Mesothelial cell of epicardium (in vitro differentiated cells): ENCODE results near the gene ABHD4. TPM values are rescaled to one million over a fixed set of nuclear protein-coding genes. Genes with fewer than 3 reads are reported as not detected.
"Not testable (repeated sequence)": the region's sequence is repeated elsewhere in the genome, so short reads cannot be mapped to it uniquely, and the experiment has no call there.

Experiments used
- DNase-seq, 2 experiments: peaks; one replicate each; pipeline ENCODE4 v3.0.0; 2021; ENCODE audit warnings: low spot score in 2 of 2; ENCODE audit not compliant: unreplicated experiment in 2 of 2
- H3K27ac Mint-ChIP-seq: 2 replicates; pipeline ENCODE4 v1.8.0; 2021; ENCODE audit warnings: mixed read lengths
- H3K27me3 Mint-ChIP-seq: 2 replicates; pipeline ENCODE4 v1.8.0; 2021; ENCODE audit warnings: low read depth, mixed read lengths
- H3K36me3 Mint-ChIP-seq: 2 replicates; pipeline ENCODE4 v1.8.0; 2021; ENCODE audit warnings: mixed read lengths
- H3K4me1 Mint-ChIP-seq: 2 replicates; pipeline ENCODE4 v1.8.0; 2021; ENCODE audit warnings: mixed read lengths
- H3K4me3 Mint-ChIP-seq: 2 replicates; pipeline ENCODE4 v1.8.0; 2021; ENCODE audit warnings: mild to moderate bottlenecking, moderate library complexity, mixed read lengths
- H3K9me3 Mint-ChIP-seq: 2 replicates; pipeline ENCODE4 v1.8.0; 2021; ENCODE audit warnings: mixed read lengths
- total RNA-seq: library from RNA; stranded (reverse); gene quantifications from 3 replicates; pipeline ENCODE4 v1.2.1, GENCODE V29; 2021
- TF ChIP-seq, protein P1 (sequence below): fragments of 200-600 bp; sonication (generic); IDR thresholded peaks from one replicate; pipeline ENCODE4 v1.5.0; 2021; ENCODE audit warnings: antibody characterized with exemption; ENCODE audit not compliant: unreplicated experiment

The ABHD4 gene
- total RNA-seq, 1 donor from 2014 or later: 28.2 TPM

GRCh38 chr14:22627506-22628263 lies 29.6 kb downstream of the ABHD4 start:
- Mint-ChIP-seq H3K4me3 (no peak overlapping the region), H3K36me3 (no peaks in the 10 kb centered on the region), H3K9me3 (peaks cover 15% of the 10 kb centered on the region), H3K27me3 (no peaks in the 10 kb centered on the region), H3K4me1 (peaks cover 11% of the 10 kb centered on the region), H3K27ac (no peak overlapping the region)
- no peak for DNase-seq
- TF ChIP-seq, protein P1, sequence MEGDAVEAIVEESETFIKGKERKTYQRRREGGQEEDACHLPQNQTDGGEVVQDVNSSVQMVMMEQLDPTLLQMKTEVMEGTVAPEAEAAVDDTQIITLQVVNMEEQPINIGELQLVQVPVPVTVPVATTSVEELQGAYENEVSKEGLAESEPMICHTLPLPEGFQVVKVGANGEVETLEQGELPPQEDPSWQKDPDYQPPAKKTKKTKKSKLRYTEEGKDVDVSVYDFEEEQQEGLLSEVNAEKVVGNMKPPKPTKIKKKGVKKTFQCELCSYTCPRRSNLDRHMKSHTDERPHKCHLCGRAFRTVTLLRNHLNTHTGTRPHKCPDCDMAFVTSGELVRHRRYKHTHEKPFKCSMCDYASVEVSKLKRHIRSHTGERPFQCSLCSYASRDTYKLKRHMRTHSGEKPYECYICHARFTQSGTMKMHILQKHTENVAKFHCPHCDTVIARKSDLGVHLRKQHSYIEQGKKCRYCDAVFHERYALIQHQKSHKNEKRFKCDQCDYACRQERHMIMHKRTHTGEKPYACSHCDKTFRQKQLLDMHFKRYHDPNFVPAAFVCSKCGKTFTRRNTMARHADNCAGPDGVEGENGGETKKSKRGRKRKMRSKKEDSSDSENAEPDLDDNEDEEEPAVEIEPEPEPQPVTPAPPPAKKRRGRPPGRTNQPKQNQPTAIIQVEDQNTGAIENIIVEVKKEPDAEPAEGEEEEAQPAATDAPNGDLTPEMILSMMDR: no peak

DNA sequence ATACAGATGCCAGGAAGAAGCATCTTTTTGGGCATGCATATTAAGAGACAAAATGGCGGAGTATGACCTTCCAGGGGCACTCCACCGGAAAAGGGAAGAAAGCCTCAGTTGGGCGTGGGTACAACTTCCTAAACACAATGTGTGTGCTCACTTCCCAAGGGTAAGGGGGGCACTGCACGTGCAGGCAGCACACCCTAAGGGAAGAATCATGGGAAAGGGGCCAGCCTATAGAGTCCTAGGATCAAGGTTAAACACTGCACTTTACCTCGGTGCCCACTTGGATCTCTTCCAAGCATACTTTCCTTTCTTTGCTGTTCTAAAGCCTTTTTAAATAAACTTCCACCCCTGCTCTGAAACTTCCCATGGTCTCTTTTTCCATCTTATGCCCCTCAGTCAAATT lies 31.3 kb downstream of the ABHD4 start:
- H3K36me3 Mint-ChIP-seq: no peaks in the 10 kb centered on the region
- TF ChIP-seq, protein P1: no peak
- H3K27me3 Mint-ChIP-seq: no peaks in the 10 kb centered on the region
- DNase-seq: no peak
- no peak overlapping the region for H3K4me3 Mint-ChIP-seq
- H3K4me1 Mint-ChIP-seq: peaks cover 4% of the 10 kb centered on the region
- peaks cover 17% of the 10 kb centered on the region for H3K9me3 Mint-ChIP-seq
- H3K27ac Mint-ChIP-seq: no peak overlapping the region

DNA sequence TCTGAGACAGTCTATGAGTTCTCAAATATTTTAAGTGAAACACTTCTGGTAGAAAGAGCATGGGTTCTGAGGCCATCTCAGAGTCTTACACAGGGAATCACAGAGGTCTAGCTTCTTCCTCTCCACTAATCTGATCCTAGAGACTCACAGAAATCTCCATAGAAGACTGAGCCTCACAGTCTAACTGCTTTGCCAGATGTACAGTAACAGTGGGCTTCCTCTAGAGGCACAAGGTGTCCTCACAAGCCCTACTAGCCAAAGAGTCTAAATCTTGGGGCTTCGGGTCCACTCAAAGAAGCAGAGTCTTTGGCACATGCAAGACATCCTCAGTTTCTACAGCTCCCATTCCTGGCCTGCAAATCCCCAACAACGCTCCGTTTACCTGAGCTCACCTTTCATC lies 32.0 kb downstream of the ABHD4 start:
- Mint-ChIP-seq H3K27ac (no peak overlapping the region), H3K36me3 (no peaks in the 10 kb centered on the region), H3K27me3 (no peaks in the 10 kb centered on the region), H3K4me3 (no peak overlapping the region), H3K9me3 (peaks cover 19% of the 10 kb centered on the region), H3K4me1 (peaks cover 4% of the 10 kb centered on the region)
- DNase-seq: no peak
- TF ChIP-seq, protein P1: no peak

DNA sequence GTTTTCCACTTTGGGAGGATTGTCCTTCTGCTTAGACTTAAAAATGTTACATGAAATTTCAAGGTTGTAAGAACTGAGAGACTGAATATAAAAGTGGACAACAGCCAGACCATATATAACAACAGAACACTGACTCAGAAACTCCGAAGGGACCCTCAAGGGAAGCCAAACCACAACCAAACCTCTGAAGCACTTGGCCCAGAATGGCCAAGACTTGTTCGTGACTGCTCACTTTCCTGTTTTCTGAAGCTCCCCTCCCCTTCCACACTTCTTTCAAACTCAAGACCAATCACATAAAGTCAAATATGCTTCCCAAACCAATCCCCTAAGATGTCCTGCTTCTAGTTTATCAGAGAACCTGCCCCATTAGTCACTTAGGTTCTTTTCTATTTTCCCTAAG lies 32.4 kb downstream of the ABHD4 start:
- no peaks in the 10 kb centered on the region for H3K27me3 Mint-ChIP-seq
- no peaks in the 10 kb centered on the region for H3K36me3 Mint-ChIP-seq
- no peak overlapping the region for H3K4me3 Mint-ChIP-seq
- H3K27ac Mint-ChIP-seq: no peak overlapping the region
- peaks cover 4% of the 10 kb centered on the region for H3K4me1 Mint-ChIP-seq
- peaks cover 21% of the 10 kb centered on the region for H3K9me3 Mint-ChIP-seq
- no peak for DNase-seq
- TF ChIP-seq, protein P1: no peak

- no peak overlapping the region for H3K4me3 Mint-ChIP-seq
- DNase-seq: no peak
- no peaks in the 10 kb centered on the region for H3K4me1 Mint-ChIP-seq
- TF ChIP-seq, protein P1: no peak
- H3K27me3 Mint-ChIP-seq: no peaks in the 10 kb centered on the region
- peaks cover 3% of the 10 kb centered on the region for H3K36me3 Mint-ChIP-seq
- H3K9me3 Mint-ChIP-seq: peaks cover 25% of the 10 kb centered on the region
- no peak overlapping the region for H3K27ac Mint-ChIP-seq
These were observed 36.3 kb downstream of the ABHD4 start for GRCh38 chr14:22634233-22634900.

DNA sequence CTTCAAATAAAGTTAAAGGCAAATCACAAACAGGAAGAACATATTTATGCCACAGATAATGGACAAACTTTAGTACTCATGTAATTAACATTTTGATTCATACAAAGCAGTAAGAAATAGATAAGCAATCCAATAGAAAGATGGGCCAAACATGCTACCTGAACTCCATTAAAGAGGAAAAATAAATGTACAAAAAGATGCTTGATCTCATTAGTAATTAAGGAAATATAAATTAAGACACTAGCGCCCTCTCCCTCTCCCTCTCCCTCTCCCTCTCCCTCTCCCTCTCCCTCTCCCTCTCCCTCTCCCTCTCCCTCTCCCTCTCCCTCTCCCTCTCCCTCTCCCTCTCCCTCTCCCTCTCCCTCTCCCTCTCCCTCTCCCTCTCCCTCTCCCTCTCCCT lies 37.9 kb downstream of the ABHD4 start:
- H3K27me3 Mint-ChIP-seq, H3K27ac Mint-ChIP-seq, H3K4me3 Mint-ChIP-seq, H3K4me1 Mint-ChIP-seq, H3K36me3 Mint-ChIP-seq, DNase-seq: not testable (repeated sequence)
- peaks cover 18% of the 10 kb centered on the region for H3K9me3 Mint-ChIP-seq
